Activated CD8-positive, alpha-beta T cell treated with anti-CD3 and anti-CD28 coated beads, Interleukin-2, amount 10 ng/mL, durations not matched to agents 7 days and 5 days (primary cell): Measurements from ENCODE around the gene SH2D6. TPM values are rescaled to one million over a fixed set of nuclear protein-coding genes. Genes with fewer than 3 reads are reported as not detected.

ENCODE experiments used
- ATAC-seq: fragments of 150-1000 bp; cut with Tn5 transposase; one replicate; pipeline ENCODE4 v1.10.0; 2021; ENCODE audit warnings: moderate library complexity
- CTCF ChIA-PET: fragments of 350-600 bp; sonication (Branson Sonifier 250); formaldehyde crosslinking; loops from one replicate; lab custom pipeline; 2021; ENCODE audit warnings: antibody characterized with exemption; lab: Charles Lee
- POLR2A ChIA-PET: fragments of 350-600 bp; sonication (Branson Sonifier 250); formaldehyde crosslinking; loops from one replicate; lab custom pipeline; 2021; ENCODE audit warnings: antibody characterized with exemption; lab: Charles Lee
- DNase-seq: peaks from one replicate; pipeline ENCODE4 v3.0.0-alpha.2; 2020
- H3K27ac Mint-ChIP-seq: one replicate; pipeline ENCODE4 v1.8.0; 2021; ENCODE audit warnings: mild to moderate bottlenecking, mixed read lengths
- H3K27me3 Mint-ChIP-seq: one replicate; pipeline ENCODE4 v1.8.0; 2021; ENCODE audit warnings: low read depth, mixed read lengths
- H3K36me3 Mint-ChIP-seq: one replicate; pipeline ENCODE4 v1.8.0; 2021; ENCODE audit warnings: low read depth, mixed read lengths
- H3K4me1 Mint-ChIP-seq: one replicate; pipeline ENCODE4 v1.8.0; 2021; ENCODE audit warnings: low read depth, mixed read lengths
- H3K4me3 Mint-ChIP-seq: one replicate; pipeline ENCODE4 v1.8.0; 2021; ENCODE audit warnings: mild to moderate bottlenecking, mixed read lengths
- H3K9me3 Mint-ChIP-seq: one replicate; pipeline ENCODE4 v1.8.0; 2022; ENCODE audit warnings: mixed read lengths; ENCODE audit not compliant: insufficient read depth
- total RNA-seq, 2 experiments: library from RNA; stranded (reverse); gene quantifications; one replicate each; pipeline ENCODE4 v1.2.3, GENCODE V29; 2021

Gene SH2D6
- total RNA-seq, 2 experiments from 2014 or later = 0.61 to 0.73 TPM

GRCh38 chr2:85387754-85388153, 30.8 kb upstream of the SH2D6 start:
- peaks cover 14% of the 10 kb centered on the region for H3K4me1 Mint-ChIP-seq
- no peak overlapping the region for H3K4me3 Mint-ChIP-seq
- H3K9me3 Mint-ChIP-seq = no peaks in the 10 kb centered on the region
- ChIA-PET POLR2A (no interaction called here), CTCF (interaction anchor here (1.2 to 4.7 kb wide), 2 partner anchors 33 to 164 kb away, joined by 3 to 69 read pairs; partner anchors contain the start of genes ELMOD3 and RETSAT)
- no peak for DNase-seq
- no peaks in the 10 kb centered on the region for H3K27me3 Mint-ChIP-seq
- H3K27ac Mint-ChIP-seq = no peak overlapping the region
- no peak for ATAC-seq
- H3K36me3 Mint-ChIP-seq = peaks cover 35% of the 10 kb centered on the region

GRCh38 chr2:85388878-85389538, 29.5 kb upstream of the SH2D6 start:
- no peaks in the 10 kb centered on the region for H3K27me3 Mint-ChIP-seq
- H3K4me3 Mint-ChIP-seq = no peak overlapping the region
- ChIA-PET POLR2A (interaction anchor here (1.9 kb wide), 1 partner anchor 150 kb away, joined by 10 read pairs; the partner anchor contains the start of gene MAT2A), CTCF (interaction anchor here (0.7 to 4.7 kb wide), 6 partner anchors 24 to 163 kb away, joined by 3 to 69 read pairs (median 4); partner anchors contain the start of genes ELMOD3, MAT2A and RETSAT)
- peaks cover 20% of the 10 kb centered on the region for H3K4me1 Mint-ChIP-seq
- ATAC-seq (no peak), DNase-seq (no peak)
- no peaks in the 10 kb centered on the region for H3K9me3 Mint-ChIP-seq
- H3K36me3 Mint-ChIP-seq = peaks cover 33% of the 10 kb centered on the region
- no peak overlapping the region for H3K27ac Mint-ChIP-seq

- ATAC-seq = peak; percentile 82
- H3K9me3 Mint-ChIP-seq = no peaks in the 10 kb centered on the region
- H3K4me1 Mint-ChIP-seq = peaks cover 18% of the 10 kb centered on the region
- ChIA-PET POLR2A (interaction anchor here (1.2 to 1.9 kb wide), 4 partner anchors 64 to 161 kb away, joined by 4 to 10 read pairs (median 6); partner anchors contain the start of genes MAT2A and TGOLN2), CTCF (interaction anchor here (0.6 to 4.7 kb wide), 11 partner anchors 14 to 165 kb away, joined by 3 to 69 read pairs (median 5); partner anchors contain the start of gene MAT2A)
- H3K27ac Mint-ChIP-seq = no peak overlapping the region
- DNase-seq = peak; percentile 82
- H3K27me3 Mint-ChIP-seq = no peaks in the 10 kb centered on the region
- H3K36me3 Mint-ChIP-seq = peaks cover 32% of the 10 kb centered on the region
- no peak overlapping the region for H3K4me3 Mint-ChIP-seq
Measured at GRCh38 chr2:85390941-85391669, 27.4 kb upstream of the SH2D6 start.

DNA sequence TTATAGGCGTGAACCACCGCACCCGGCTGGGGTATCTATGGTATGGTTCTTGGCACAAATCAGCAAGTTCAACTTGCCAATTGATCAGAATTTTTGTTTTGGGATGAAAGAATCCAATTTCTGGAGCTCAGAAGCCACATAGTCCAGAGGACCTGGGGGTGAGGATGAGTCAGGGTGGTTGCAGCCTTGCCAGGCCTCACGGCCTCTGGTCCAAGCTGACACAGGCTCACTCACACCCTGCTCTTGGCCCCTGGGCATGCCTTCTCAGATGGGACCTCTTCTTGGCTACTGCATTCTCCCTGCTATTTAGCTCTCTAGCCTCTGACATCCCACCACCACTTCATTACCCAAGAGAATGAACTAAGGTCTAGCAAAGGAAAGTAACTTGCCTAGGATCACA, 24.7 kb upstream of the SH2D6 start:
- DNase-seq = no peak
- ChIA-PET POLR2A (interaction anchor here (0.6 to 2.2 kb wide), 3 partner anchors 25 to 274 kb away, joined by 3 to 5 read pairs (median 3); partner anchors contain the start of genes SFTPB and SH2D6), CTCF (interaction anchor here (1.1 to 4.2 kb wide), 5 partner anchors 15 to 158 kb away, joined by 3 to 24 read pairs (median 9); no protein-coding TSS in a partner anchor)
- H3K27me3 Mint-ChIP-seq = no peaks in the 10 kb centered on the region
- no peak overlapping the region for H3K4me3 Mint-ChIP-seq
- no peak for ATAC-seq
- peaks cover 21% of the 10 kb centered on the region for H3K4me1 Mint-ChIP-seq
- peak overlapping the region; percentile 30 for H3K27ac Mint-ChIP-seq
- H3K9me3 Mint-ChIP-seq = no peaks in the 10 kb centered on the region
- H3K36me3 Mint-ChIP-seq = peaks cover 45% of the 10 kb centered on the region

DNA sequence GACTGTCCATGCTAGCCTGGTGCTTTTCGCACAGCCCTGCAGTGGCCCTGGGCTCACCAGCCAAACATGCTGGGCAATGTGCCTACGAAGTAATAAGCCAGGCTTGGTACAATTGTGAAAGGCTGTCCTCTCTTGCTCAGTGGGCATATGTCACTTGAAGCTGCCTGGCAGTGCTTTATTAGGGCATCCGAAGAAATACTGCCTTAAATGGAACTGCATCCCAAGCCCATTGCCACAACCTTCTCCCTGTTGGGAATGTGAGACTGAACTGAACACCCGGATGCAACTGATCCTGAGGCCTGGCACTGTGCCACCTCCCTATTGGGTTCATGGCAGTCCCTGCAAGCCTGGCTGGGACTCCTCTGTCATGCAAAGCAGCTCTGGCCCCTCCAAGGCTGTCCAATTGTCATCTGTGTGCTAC, 24.2 kb upstream of the SH2D6 start:
- ATAC-seq (no peak), DNase-seq (no peak)
- Mint-ChIP-seq H3K27me3 (no peaks in the 10 kb centered on the region), H3K36me3 (peaks cover 46% of the 10 kb centered on the region), H3K4me1 (peaks cover 21% of the 10 kb centered on the region), H3K9me3 (no peaks in the 10 kb centered on the region), H3K27ac (peak overlapping the region; percentile 30), H3K4me3 (no peak overlapping the region)
- POLR2A ChIA-PET = interaction anchor here (2.2 kb wide), 1 partner anchor 24 kb away, joined by 5 read pairs; the partner anchor contains the start of gene SH2D6
- CTCF ChIA-PET = interaction anchor here (2.4 to 4.2 kb wide), 2 partner anchors 25 to 157 kb away, joined by 16 to 24 read pairs; no protein-coding TSS in a partner anchor

GRCh38 chr2:85394976-85395375, 23.5 kb upstream of the SH2D6 start:
- ChIA-PET CTCF (interaction anchor here (4.2 kb wide), 1 partner anchor 25 kb away, joined by 24 read pairs; no protein-coding TSS in a partner anchor), POLR2A (interaction anchor here (0.6 kb wide), 1 partner anchor 662 kb away, joined by 3 read pairs; no protein-coding TSS in a partner anchor)
- Mint-ChIP-seq H3K4me3 (no peak overlapping the region), H3K4me1 (peaks cover 21% of the 10 kb centered on the region), H3K27me3 (no peaks in the 10 kb centered on the region), H3K27ac (no peak overlapping the region), H3K36me3 (peaks cover 48% of the 10 kb centered on the region), H3K9me3 (no peaks in the 10 kb centered on the region)
- ATAC-seq (no peak), DNase-seq (no peak)

DNA sequence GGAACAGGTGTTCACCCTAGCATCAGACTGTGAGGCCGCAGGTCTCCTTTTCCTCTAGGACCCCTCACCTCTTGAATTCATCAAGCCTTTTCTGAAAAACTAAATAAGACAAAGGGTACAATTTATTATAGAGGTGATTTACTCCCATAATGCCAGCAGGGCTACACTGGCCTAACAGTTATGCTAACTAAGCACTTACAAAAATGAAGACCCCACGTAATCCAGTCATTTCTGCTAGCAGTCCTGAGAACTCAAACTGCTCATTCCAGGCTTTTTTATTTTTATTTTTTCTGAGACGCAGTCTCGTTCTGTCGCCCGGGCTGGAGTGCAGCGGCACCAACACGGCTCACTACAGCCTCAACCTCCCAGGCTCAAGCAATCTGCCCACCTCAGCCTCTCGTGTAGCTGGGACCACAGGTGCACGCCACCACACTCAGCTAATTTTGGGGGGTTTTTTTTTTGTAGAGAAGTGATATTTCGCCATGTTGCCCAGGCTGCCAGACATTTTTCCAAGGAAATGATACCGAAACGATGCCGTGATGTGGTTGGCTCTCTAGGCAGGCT, 22.5 kb upstream of the SH2D6 start:
- peaks cover 55% of the 10 kb centered on the region for H3K36me3 Mint-ChIP-seq
- no peak for ATAC-seq
- H3K4me1 Mint-ChIP-seq = peaks cover 21% of the 10 kb centered on the region
- H3K27me3 Mint-ChIP-seq = no peaks in the 10 kb centered on the region
- ChIA-PET POLR2A (no interaction called here), CTCF (no interaction called here)
- no peak overlapping the region for H3K4me3 Mint-ChIP-seq
- H3K27ac Mint-ChIP-seq = no peak overlapping the region
- no peak for DNase-seq
- no peaks in the 10 kb centered on the region for H3K9me3 Mint-ChIP-seq

GRCh38 chr2:85396531-85397470, 21.7 kb upstream of the SH2D6 start:
- Mint-ChIP-seq H3K4me3 (no peak overlapping the region), H3K27me3 (no peaks in the 10 kb centered on the region), H3K36me3 (peaks cover 58% of the 10 kb centered on the region), H3K27ac (no peak overlapping the region), H3K9me3 (no peaks in the 10 kb centered on the region), H3K4me1 (peaks cover 14% of the 10 kb centered on the region)
- DNase-seq (no peak), ATAC-seq (no peak)
- ChIA-PET POLR2A (no interaction called here), CTCF (no interaction called here)

DNA sequence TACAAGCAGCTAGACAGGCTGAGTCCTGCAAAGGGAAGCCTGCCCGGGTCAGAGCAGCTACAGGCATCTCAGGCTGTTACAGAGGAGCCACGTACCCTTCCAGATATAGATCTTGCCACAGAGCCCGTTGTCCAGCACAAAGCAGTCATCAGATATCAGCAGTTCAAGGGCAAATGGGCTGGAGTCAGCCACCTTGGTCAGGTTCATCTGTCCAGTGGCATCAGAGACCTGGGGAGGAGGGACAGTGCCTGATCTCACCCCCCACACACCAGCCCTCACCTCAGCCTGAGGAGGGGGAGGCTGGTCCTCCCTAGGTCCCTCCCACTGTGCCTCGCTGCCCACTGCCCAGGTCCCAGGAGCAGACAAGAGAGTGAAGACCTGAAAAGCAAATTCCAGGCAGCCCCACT, 20.6 kb upstream of the SH2D6 start:
- ChIA-PET CTCF (no interaction called here), POLR2A (no interaction called here)
- Mint-ChIP-seq H3K9me3 (no peaks in the 10 kb centered on the region), H3K4me1 (peaks cover 10% of the 10 kb centered on the region), H3K27ac (no peak overlapping the region), H3K36me3 (peaks cover 62% of the 10 kb centered on the region), H3K27me3 (no peaks in the 10 kb centered on the region), H3K4me3 (no peak overlapping the region)
- ATAC-seq = no peak
- no peak for DNase-seq

GRCh38 chr2:85398426-85399182, 19.9 kb upstream of the SH2D6 start:
- H3K4me3 Mint-ChIP-seq = no peak overlapping the region
- H3K36me3 Mint-ChIP-seq = peaks cover 65% of the 10 kb centered on the region
- CTCF ChIA-PET = no interaction called here
- POLR2A ChIA-PET = no interaction called here
- ATAC-seq = no peak
- H3K27ac Mint-ChIP-seq = no peak overlapping the region
- H3K9me3 Mint-ChIP-seq = peaks cover 4% of the 10 kb centered on the region
- peaks cover 10% of the 10 kb centered on the region for H3K4me1 Mint-ChIP-seq
- H3K27me3 Mint-ChIP-seq = no peaks in the 10 kb centered on the region
- DNase-seq = no peak
